ENCODE results near the gene SLC29A3. TPM values are rescaled to one million over a fixed set of nuclear protein-coding genes. Genes with fewer than 3 reads are reported as not detected.

Gene SLC29A3
- total and polyA plus RNA-seq, 10 of the 15 experiments (the other 5 are each of a cell fraction or from before 2014, with no cell fraction given): 1.5 to 4.0 (median 2.7) TPM

DNA sequence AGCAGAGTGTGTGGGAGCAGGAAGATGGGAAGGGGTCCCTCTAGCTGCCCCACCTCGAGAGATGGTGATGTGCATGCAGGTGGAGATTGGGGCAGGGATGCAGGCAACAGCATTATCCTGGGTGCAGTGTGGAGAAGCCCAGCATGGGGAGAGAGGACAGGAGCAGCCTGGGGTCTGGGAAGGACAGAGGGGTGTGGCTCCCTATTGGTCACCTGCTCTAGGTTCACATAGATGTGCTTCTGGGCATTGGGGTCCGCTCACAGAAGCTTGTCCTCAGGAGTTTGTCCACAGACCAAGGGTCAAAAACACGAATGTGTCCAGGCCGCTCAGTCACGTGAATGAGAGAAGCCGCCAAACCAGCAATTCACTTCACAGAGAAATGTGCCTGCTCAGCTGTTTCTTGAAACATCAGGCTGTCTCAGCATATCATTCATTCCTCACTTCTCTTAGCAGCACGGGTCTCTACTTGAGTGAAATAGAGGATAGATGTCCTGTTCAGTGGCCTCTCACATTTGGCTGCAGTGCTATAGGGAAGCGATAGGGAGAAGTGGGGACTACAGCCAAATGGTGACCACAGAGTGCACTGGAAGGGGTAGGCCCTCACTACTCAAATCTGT lies 11.5 kb upstream of the SLC29A3 start:
- ATAC-seq: no peak
- RAD21 ChIA-PET (ENCODE audit: unreplicated experiment): no interaction called here
- no peaks in the 10 kb centered on the region for H3K79me2 ChIP-seq (ENCODE audit: control insufficient read depth, insufficient read depth, low read length)
- TF ChIP-seq FOXM1 (IDR thresholded peaks at IDR 0.05; ENCODE audit: low read depth, low read length) (no peak), IKZF2 (IDR thresholded peaks at IDR 0.05) (no peak), TARDBP (IDR thresholded peaks at IDR 0.05; ENCODE audit: borderline replicate concordance) (no peak), YY1 (IDR thresholded peaks at IDR 0.05; ENCODE audit: low read depth, low read length) (no peak), NR2C1 (IDR thresholded peaks at IDR 0.05) (no peak), ZBED1 (IDR thresholded peaks at IDR 0.05; ENCODE audit: borderline replicate concordance) (no peak), BCL11A (IDR thresholded peaks at IDR 0.05; ENCODE audit: low read depth, low read length) (no peak), ZNF384 (IDR thresholded peaks at IDR 0.05; ENCODE audit: borderline replicate concordance, low read depth, low read length) (no peak), YBX1 (IDR thresholded peaks at IDR 0.05) (no peak)
- TF ChIP-seq, protein P1, sequence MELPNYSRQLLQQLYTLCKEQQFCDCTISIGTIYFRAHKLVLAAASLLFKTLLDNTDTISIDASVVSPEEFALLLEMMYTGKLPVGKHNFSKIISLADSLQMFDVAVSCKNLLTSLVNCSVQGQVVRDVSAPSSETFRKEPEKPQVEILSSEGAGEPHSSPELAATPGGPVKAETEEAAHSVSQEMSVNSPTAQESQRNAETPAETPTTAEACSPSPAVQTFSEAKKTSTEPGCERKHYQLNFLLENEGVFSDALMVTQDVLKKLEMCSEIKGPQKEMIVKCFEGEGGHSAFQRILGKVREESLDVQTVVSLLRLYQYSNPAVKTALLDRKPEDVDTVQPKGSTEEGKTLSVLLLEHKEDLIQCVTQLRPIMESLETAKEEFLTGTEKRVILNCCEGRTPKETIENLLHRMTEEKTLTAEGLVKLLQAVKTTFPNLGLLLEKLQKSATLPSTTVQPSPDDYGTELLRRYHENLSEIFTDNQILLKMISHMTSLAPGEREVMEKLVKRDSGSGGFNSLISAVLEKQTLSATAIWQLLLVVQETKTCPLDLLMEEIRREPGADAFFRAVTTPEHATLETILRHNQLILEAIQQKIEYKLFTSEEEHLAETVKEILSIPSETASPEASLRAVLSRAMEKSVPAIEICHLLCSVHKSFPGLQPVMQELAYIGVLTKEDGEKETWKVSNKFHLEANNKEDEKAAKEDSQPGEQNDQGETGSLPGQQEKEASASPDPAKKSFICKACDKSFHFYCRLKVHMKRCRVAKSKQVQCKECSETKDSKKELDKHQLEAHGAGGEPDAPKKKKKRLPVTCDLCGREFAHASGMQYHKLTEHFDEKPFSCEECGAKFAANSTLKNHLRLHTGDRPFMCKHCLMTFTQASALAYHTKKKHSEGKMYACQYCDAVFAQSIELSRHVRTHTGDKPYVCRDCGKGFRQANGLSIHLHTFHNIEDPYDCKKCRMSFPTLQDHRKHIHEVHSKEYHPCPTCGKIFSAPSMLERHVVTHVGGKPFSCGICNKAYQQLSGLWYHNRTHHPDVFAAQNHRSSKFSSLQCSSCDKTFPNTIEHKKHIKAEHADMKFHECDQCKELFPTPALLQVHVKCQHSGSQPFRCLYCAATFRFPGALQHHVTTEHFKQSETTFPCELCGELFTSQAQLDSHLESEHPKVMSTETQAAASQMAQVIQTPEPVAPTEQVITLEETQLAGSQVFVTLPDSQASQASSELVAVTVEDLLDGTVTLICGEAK (IDR thresholded peaks at IDR 0.05; ENCODE audit: borderline replicate concordance): no peak
- TF ChIP-seq, protein P2, sequence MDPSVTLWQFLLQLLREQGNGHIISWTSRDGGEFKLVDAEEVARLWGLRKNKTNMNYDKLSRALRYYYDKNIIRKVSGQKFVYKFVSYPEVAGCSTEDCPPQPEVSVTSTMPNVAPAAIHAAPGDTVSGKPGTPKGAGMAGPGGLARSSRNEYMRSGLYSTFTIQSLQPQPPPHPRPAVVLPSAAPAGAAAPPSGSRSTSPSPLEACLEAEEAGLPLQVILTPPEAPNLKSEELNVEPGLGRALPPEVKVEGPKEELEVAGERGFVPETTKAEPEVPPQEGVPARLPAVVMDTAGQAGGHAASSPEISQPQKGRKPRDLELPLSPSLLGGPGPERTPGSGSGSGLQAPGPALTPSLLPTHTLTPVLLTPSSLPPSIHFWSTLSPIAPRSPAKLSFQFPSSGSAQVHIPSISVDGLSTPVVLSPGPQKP (IDR thresholded peaks at IDR 0.05; ENCODE audit: low read depth, low read length): no peak
- TF ChIP-seq, protein P3, sequence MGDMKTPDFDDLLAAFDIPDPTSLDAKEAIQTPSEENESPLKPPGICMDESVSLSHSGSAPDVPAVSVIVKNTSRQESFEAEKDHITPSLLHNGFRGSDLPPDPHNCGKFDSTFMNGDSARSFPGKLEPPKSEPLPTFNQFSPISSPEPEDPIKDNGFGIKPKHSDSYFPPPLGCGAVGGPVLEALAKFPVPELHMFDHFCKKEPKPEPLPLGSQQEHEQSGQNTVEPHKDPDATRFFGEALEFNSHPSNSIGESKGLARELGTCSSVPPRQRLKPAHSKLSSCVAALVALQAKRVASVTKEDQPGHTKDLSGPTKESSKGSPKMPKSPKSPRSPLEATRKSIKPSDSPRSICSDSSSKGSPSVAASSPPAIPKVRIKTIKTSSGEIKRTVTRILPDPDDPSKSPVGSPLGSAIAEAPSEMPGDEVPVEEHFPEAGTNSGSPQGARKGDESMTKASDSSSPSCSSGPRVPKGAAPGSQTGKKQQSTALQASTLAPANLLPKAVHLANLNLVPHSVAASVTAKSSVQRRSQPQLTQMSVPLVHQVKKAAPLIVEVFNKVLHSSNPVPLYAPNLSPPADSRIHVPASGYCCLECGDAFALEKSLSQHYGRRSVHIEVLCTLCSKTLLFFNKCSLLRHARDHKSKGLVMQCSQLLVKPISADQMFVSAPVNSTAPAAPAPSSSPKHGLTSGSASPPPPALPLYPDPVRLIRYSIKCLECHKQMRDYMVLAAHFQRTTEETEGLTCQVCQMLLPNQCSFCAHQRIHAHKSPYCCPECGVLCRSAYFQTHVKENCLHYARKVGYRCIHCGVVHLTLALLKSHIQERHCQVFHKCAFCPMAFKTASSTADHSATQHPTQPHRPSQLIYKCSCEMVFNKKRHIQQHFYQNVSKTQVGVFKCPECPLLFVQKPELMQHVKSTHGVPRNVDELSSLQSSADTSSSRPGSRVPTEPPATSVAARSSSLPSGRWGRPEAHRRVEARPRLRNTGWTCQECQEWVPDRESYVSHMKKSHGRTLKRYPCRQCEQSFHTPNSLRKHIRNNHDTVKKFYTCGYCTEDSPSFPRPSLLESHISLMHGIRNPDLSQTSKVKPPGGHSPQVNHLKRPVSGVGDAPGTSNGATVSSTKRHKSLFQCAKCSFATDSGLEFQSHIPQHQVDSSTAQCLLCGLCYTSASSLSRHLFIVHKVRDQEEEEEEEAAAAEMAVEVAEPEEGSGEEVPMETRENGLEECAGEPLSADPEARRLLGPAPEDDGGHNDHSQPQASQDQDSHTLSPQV (IDR thresholded peaks at IDR 0.05): no peak
- TF ChIP-seq, protein P4, sequence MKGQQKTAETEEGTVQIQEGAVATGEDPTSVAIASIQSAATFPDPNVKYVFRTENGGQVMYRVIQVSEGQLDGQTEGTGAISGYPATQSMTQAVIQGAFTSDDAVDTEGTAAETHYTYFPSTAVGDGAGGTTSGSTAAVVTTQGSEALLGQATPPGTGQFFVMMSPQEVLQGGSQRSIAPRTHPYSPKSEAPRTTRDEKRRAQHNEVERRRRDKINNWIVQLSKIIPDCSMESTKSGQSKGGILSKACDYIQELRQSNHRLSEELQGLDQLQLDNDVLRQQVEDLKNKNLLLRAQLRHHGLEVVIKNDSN (IDR thresholded peaks at IDR 0.05; ENCODE audit: borderline replicate concordance, extremely low read length, insufficient read depth, low read depth, low read length): no peak

More for the DNA sequence above, 11.5 kb upstream of the SLC29A3 start:
- Histone ChIP-seq H3K27me3 (replicated peaks in 1 of 2; ENCODE audit: control insufficient read depth in 2 of 2, insufficient read depth in 2 of 2, low read length in 1 of 2) (no peaks in the 10 kb centered on the region), H3K4me3 (no peak overlapping the region), H3K27ac (ENCODE audit: control insufficient read depth, insufficient read depth) (no peak overlapping the region), H3K4me1 (ENCODE audit: control insufficient read depth, insufficient read depth, low read length) (peaks cover 9% of the 10 kb centered on the region; the same call in 1 of the 2 replicates), H3K36me3 (ENCODE audit: control insufficient read depth in 2 of 2, insufficient read depth in 2 of 2, low read length in 1 of 2) (no peaks in the 10 kb centered on the region), H3K9me3 (replicated peaks; ENCODE audit: control insufficient read depth, insufficient read depth, low read length) (no peaks in the 10 kb centered on the region), H2AFZ (ENCODE audit: control insufficient read depth, low read depth, low read length) (no peak overlapping the region), H3K9ac (ENCODE audit: control insufficient read depth, insufficient read depth, low read length) (no peak overlapping the region), H4K20me1 (ENCODE audit: control insufficient read depth, insufficient read depth) (no peaks in the 10 kb centered on the region), H3K4me2 (ENCODE audit: control insufficient read depth, insufficient read depth) (no peak overlapping the region)
- POLR2A ChIA-PET: no interaction called here
- WGBS (ENCODE audit: insufficient coverage, insufficient replicate concordance, low lambda C conversion rate, missing lambda C conversion rate): 40% methylated on average over 8 of the region's 8 CpGs
- FAIRE-seq: no peak
- intact Hi-C loops (cut with micrococcal nuclease; ENCODE audit: unreplicated experiment) (no loop called here), in situ Hi-C loops (cut with MboI) (no loop called here)
- CTCF ChIA-PET: interaction anchor here (1.1 to 1.9 kb wide), 5 partner anchors 12 to 401 kb away, joined by 3 to 8 read pairs (median 4); no protein-coding TSS in a partner anchor
- SMC1A ChIA-PET (ENCODE audit: uncharacterized antibody, unreplicated experiment): interaction anchor here (2.0 kb wide), 1 partner anchor 11 kb away, joined by 6 read pairs; the partner anchor contains the start of gene SLC29A3
- DNase-seq (ENCODE audit: low read depth, low spot score): no peak
- BruUV-seq (replicated peaks): no TSS peak

All from GM12878 (cell line).